A204.1 (cell line): Measurements from ENCODE around the gene PAXIP1.
"Not testable (repeated sequence)": the region's sequence is repeated elsewhere in the genome, so short reads cannot be mapped to it uniquely, and the experiment has no call there.

Experiments
- FAIRE-seq: peaks from 2 replicates; lab custom pipeline; 2012; peaks lifted over from hg19 to GRCh38; lab: Jason Lieb, UNC

The PAXIP1 gene

DNA sequence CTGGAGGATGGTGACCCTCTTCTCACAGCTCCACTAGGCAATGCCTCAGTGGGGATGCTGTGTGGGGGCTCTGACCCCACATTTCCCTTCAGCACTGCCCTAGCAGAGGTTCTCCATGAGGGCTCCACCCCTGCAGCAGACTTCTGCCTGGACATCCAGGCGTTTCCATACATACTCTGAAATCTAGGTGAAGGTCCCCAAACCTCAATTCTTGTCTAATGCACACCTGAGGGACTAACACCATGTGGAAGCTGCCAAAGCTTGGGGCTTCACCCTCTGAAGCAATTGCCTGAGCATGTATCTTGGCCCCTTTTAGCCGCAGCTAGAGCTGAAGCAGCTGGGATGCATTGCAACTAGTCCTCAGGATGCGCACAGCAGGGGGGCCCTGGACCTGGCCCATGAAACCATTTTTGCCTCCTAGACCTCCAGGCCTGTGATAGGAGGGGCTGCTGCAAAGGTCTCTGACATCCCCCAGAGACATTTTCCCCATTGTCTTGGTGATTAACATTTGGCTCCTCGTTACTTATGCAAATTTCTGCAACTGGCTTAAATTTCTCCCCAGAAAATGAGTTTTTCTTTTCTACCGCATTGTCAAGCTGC is 68.5 kb downstream of the PAXIP1 start:
- not testable (repeated sequence) for FAIRE-seq

DNA sequence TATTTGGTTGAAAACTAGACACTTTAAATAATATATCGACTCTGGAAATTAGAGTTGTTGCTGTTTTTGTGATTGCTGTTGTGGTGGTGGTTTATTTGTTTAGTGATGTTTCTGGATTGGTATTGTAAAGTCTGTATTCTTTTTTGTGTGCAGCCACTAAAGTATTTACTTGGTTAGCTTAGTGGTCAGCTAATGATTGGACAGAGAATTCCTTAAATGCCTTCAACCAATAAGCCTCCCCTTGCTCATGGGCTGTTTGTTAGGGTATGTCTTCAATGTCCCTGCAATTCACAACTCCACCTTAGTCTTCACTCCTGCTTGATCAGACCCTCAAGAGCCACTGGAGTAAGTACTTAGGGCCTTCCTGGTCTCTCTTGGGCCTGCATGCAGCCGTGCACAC is 71.0 kb downstream of the PAXIP1 start:
- no peak for FAIRE-seq

DNA sequence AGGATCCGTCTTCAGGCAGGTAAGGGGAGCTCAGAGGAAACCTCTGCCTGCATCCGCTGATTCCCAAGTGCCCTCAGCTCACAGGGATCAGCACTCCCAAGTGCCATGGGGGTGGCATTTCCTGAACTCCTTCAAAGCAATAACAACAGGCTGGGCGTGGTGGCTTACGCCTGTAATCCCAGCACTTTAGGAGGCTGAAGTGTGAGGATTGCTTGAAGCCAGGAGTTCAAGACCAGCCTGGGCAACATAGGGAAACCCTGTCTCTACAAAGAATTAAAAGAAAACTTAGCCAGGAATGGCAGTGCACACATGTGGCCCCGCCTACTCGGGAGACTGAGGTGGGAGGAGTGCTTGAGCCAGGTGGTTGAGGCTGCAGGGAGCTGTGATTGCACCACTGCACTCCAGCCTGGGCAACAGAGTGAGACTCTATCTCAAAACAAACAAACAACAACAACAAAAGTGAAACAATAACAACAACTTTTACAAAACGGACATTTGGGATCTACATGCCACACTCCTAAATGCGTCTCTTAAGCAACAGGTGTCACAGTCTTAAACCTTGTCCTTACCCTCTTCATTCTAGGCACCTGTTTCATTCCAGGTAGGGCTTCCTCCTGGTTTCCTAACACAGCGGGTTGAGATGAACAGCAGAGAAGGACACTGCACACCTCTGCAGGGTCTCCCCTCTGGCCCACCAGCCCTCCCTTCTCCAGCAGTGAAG is 73.8 kb downstream of the PAXIP1 start:
- FAIRE-seq, result no peak

DNA sequence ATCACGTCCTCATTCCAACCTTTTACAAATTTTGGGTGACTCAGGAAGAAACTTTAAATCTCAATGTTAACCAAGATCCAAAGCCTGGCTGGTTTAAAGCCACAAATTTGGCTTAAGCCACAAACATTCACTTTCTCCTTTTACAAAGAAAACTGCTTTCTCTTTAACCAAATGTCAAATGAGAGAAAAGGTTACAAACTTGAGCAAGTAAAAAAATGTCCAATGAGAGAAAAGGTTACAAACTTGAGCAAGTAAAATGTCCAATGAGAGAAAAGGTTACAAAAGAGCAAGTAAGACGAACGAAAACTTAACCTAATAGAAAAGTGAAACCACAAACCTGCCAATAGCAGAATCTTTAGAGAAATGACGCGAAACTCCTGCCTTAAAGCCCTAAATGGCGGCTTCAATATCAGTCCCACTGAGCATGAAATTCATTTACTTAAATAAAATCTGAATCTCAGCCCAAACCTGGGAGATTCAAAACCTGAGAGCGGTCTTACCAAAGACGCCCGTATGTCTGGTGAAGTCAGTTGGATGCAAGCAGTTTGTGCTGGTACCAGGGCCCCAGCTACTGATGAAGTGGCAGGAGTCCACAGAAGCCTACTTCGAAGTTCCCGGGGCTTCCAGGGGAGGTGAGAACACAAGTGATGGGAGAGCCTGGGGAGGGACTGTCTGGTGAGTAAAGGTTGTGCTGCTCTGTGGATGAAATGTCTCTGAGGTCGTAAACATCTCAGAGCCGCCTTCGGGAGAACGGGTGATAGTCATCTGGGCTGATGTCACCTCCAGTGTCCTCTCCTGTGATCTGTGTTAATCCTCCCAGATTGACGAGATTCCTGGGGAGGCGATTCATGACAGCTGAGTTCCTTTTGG is 74.6 kb downstream of the PAXIP1 start:
- FAIRE-seq, result peak; percentile 100

DNA sequence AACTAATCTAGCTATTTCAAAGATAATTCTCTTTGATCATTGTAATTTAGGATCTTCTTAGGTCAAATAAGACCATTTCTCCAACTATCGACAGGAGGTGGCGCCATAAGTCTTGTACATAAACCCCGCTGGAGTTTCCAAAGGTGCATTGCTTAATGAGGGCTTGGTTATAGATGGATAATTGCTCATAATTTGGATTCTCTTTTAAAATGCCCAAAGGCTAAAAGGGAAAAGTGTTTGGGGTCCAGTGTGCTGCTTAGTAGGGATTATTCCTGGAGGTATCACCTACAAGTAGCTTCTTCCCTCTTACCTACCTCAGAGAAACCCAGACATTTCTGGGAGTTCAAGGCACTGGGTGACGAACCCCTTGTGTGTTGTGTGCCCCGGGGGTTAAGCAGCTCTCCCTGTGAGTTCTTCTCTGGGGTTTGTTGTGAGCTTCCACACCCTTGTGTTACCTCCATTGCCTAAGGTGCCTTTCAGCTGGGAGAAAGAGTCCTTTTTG is 75.2 kb downstream of the PAXIP1 start:
- FAIRE-seq, result peak; percentile 99

DNA sequence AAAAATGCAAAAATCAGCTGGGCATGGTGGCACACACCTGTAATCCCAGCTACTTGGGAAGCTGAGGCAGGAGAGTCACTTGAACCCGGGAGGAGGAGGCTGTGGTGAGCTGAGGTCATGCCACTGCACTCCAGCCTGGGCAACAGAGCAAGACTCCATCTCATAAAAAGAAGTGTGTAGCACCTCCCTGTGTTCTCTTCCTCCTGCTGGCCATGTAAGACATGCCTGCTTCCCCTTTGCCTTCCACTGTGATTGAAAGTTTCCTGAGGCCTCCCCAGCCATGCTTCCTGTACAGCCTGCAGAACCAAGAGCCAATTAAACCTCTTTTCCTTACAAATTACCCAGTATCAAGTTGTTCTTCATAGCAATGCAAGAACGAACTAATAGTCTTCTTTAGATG is 80.5 kb downstream of the PAXIP1 start:
- not testable (repeated sequence) for FAIRE-seq

DNA sequence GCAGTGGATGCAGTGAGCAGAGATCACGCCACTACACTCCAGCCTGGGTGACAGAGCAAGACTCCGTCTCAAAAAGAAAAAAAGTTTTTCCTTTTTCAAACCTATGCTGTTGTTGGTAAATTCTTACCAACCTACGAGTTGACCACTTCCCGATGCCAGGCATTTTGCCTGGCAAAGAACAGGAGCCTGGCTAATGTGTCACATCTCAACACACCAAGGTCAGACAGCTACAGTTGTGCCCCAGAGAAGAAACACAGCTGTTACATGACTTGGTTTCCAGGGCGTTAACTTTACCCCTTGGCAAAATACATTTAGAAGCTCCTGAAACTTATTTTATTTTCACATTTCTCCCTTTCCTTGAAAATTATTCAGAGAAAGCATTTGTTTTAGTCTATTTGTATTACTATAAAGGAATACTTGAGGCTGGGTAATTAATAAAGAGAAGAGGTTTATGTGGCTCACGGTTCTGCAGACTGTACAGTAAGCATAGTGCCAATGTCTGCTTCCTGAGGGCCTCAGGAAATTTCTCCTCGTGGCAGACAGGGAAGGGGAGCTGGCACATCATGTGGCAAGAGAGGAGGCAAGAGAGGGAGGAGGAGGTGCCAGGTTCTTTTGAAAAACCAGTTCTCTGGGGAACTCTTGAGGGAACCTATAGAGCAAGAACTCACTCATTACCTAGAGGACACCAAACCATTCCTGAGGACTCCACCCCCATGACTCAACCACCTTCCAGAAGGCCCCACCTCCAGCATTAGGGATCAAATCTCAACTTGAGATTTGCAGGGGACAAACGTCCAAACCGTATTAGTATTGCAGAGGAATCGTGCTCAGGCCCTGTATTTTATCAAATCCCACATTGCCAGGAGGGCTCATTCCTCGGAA is 83.3 kb downstream of the PAXIP1 start:
- FAIRE-seq, result no peak

DNA sequence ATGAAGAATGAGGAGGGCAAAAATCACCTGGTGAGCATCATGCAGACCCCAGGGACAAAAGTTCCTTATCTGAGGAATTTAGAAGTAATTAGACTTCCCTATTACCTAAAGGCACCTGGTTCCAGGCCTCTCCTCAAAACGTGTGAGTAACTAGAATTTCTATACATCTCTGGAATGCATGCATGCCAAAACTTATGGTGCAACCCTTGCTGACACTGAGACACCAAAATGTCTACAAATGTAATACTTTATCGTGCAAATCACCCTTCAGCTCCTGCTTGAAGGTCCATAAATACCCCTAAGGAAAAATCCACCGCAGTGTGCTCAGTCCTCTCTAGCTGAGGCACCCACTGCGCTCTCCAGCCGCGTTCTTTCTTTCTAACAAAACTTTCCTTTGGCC is 84.2 kb downstream of the PAXIP1 start:
- FAIRE-seq, result no peak

DNA sequence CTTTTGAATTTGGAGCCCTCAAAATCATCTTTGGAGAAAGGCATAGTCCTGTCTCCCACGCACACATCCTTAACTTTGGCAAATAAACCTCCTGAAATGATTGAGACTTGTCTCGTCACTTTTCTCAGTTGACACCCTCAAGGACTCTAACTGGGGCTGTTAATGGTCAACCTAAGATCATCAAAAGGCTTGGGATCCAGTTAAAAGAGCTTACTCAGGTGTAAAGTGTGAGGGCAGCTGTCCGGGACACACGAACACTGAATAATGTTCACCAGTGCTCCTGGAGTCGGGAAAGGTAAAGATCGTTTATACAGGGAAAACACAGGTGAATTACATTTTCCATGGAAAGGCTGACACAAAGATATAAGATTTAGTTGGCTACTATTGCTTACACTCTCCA is 84.7 kb downstream of the PAXIP1 start:
- no peak for FAIRE-seq

DNA sequence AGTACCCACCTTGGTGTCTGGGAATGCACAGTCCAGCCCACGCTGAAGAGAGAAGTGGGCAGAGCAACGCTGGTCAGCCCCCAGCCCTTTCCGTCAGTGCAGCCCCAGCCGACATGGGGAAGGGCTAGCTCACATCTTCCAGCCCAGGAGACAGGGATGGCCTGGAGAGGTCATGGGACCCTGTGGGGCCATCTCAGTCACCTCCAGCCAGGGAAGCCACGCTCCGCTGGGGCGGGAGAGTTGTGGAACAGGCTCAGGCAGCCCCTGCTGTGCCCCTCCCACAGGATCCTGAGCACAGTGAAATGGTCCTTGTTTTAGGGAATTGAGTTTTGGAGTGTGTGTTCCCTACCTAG is 85.1 kb downstream of the PAXIP1 start:
- no peak for FAIRE-seq

DNA sequence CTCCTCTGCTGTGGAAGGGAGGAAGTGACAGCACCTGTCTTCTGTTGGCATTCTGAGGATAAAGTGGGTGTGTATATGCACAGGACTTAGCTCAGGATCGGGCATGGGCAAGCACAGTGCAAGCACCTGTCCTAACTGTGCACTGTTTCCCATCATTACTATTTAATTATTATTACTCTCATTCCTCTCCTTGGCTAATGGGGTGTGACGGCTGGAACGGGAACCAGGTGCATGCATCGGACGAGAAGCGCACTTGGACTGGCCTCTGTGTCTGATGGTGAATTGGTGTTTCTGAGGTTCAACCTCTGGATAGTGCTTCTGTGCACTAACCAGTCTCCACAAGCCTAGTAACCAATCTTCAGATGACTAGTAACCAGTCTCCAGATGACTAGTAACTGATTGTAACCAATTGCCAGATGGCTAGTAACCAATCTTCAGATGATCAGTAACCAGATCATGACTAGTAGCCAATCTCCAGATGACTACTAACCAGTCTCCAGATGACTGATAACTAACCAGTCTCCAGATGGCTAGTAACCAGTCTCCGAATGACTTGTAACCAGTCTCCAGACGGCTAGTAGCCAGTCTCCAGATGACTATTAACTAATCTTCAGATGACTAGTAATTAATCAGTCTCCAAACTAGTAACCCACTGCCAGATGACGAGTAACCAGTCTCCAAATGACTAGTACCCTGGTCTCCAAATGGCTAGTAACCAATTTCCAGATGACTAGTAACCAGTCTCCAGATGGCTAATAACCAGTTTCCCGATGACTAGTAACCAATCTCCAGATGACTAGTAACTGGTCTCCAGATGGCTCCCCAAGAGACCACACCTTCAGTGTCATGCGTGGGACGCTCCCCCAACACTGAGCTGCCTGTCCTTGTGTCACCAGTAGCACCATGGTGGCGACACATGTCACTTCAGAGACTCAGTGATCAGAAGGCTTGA is 85.8 kb downstream of the PAXIP1 start:
- no peak for FAIRE-seq

DNA sequence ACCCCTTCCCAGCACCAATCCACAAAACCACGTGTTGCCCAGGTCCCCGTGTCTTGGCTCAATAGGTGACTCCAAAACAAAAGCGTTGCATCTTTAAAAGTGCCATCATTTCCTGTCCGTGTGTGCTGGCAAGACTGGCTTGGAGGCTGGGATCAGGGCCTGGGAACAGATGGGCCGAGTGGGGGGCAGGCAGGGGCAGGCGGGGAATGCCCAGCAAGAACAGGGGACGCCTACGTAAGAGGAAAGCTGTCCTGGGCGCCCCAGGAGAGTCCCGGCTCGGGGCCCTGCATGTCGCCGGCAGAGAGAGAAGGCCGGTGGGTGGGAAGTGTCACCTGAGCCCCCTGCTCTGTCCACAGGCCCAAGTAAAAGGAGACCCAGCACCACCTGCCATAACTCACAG is 86.5 kb downstream of the PAXIP1 start:
- no peak for FAIRE-seq

DNA sequence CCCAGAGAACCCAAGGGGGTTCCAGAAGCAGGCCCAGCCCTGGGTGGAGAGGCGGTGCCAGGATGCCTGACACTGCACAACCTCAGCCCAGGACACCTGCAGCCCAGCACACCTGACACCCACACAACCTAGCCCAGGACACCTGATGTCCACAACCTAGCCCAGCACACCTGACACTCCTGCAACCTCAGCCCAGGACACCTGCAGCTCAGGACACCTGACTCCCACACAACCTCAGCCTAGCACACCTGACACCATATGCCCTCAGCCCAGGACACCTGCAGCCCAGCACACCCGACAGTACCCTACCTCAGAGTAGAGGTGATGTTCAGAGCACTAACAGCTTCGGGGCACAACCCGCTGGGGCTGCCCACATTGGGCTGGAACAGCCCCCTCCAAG is 87.3 kb downstream of the PAXIP1 start:
- no peak for FAIRE-seq

DNA sequence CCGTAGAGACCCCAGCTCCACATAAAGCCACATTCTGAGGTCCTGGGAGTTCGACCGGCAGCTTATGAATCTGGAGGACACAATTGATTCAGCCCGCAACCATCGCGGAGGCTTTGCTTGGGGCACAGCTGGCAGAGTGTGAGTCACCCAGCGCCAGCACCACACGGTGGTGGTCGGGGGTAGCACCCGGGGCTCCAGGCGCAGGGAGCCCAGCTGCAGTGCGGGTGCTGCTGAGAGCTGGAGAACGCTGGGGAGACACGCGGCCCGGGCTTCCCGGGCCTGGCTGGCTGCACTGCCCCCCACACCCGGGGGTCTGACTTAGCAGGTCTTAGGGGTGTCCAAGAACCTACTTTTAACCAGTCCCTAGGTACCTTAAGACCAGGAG is 87.9 kb downstream of the PAXIP1 start:
- FAIRE-seq, result no peak

DNA sequence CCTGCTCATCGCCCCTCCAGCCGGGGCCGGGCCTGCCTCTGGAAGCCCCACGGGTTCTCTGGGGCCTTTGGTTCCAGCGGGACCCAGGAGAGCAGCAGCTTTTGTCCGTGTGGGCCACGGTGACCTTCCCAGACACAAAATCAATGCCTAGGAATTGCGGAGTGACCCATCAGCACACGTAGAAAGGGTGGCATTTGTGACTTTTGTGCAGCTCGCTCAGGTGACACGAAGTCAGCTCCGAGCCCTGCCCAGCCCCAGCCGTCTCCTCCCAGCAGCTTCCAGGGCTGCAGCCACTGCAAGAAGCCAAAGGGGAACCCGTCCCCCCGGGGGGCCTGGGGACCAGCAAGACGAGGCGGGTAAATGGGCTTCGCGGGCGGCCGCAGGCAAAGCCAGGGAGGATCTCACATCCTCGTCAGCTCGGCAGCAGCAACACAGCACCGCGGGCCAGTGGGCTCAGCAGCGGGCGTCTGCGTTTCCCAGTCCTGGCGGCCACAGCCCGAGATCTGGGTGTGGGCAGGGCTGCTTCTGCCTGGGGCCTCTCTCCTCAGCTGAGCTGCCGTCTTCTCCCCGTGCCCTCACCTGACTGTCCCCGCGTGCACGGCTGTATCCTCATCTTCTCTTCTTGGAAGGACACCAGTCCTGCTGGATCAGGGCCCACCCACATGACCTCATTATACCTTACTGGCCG is 88.5 kb downstream of the PAXIP1 start:
- no peak for FAIRE-seq

DNA sequence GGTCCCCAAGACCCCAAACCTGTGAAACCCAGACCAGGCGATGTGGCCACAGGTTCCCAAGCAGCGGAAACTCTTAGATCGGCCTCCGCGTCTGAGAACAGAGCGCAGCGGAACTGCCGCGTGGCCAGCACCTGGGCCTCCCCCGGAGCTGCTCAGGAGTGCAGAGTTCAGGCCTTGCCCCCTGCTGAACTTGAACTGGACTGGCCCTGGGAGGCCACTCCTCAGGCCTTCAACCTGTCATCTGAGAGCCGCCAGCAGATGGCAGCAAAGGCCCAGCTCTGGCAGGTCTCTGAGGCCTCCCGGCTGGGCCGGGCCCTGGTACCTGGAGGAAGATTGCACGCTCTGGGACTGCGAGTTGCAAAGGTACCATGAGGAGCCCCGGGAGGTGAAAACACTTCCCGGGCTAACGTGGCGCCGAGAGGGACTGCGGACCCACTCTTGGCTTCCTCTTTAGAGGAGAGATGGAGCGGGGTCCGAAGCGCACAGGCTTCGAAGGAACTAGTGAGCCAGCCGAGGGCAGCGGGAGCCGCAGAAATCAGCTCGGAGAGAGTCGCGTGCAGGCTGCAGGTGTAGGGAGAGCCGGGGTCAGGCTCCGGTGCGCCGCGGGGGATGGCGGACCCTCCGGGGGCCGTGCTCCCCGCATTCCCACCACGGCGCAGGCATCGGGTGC is 89.2 kb downstream of the PAXIP1 start:
- no peak for FAIRE-seq

DNA sequence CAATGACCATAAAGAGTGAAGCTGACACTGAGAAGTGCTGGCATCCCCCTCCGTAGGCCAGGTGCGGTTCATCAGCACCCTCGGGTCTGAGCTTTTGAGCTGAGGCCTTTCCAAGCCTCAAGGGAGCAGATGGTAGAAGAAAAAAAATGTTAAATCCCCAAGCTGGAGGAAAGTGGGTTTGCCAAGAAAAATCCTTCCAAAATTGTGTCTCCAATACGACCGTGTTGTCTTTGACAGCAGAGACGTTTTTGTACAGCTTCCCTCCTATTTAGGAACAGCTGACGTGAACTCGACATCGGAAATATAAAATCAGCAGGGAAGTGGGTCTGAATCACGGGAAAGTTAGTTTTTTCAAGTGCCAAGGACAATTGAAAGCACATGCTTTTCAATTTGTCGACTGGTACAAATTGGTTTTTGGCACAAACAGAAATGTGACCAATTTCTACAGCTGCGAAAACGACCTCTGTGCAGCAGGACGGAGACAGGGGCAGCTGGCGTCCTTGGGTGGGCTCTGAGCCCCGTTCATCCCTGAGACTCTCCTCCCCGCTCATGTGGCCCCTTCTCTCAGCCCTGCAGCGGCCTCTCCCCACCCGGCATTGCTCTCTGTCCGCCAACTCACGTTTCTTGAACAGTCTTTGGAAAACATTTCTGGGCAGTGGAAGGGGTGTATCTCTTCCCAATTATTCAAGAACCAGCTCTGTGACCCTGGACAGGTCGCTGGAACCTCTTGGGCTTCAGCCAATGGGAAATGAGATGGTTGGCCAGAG is 89.9 kb downstream of the PAXIP1 start:
- FAIRE-seq, result no peak

DNA sequence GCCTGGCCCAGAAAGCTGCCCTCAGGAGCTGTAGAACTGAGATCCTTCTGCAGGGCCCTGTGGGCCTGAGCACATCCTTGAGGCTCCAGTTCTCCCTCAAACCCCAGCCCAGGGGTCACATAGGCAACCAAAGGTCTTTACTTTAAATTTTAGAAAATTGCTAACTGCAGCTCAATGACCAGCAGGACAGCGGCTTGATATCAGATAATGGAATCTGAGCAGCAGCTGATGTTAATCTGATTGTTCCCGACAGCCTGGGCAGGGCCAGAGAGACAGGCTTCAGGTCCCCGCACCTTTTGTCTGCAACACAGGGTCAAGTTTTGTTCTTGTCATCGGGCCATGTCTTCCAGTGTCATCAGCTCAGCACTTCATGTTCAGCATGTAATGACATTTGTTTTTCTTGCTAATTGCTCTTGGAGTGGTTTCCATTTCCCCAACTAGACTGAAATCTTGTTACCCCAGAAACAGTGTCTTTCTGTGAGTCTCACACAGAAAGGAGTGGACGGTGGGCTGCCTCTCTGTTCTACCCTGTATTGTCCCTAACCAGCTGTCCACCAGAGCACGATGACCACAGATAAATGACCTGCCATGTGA is 91.0 kb downstream of the PAXIP1 start:
- FAIRE-seq, result no peak

DNA sequence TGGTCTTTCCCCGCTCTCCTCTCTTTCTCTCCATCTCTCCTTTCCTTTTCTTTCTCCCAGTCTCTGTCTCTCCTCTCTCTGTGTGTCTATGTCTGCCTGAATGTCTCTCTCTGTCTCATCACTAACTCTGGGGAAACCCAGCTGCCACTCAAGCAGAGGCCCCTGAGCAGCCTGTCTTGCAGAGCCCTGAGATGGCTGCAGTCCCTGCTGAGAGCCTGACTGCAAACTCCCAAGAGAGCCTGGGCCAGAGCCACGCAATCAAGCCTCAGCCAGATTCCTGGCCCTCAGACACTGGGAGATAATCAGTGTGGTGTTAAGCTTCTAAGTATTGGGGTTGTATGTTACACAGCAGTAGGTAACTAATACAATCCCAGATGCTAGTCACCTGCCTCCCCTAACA is 91.5 kb downstream of the PAXIP1 start:
- FAIRE-seq, result no peak
